ENCODE measurements around the gene ALAS2. TPM values are rescaled to one million over a fixed set of nuclear protein-coding genes. Genes with fewer than 3 reads are reported as not detected.

ALAS2 gene
- total and polyA plus RNA-seq, 8 donors: 18.4 TPM; not detected in 7

DNA sequence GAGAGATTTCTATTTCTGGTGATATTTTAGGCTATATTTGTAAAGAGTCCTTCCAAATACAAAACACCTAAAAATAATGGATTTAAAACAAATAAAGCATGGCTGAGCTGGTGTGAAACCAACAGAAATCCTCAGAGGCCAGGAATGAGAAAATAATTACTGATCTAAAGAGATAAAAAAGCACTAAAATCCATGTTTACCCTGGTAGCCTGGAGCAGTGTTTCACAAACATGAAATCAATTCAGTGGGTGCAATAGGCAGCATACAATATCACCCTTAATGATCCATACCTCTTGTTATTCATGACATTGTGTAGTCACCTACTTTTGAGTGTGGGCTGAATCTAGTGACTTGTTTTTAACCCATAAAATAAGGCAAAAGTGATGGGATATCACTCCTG is 51.3 kb downstream of the ALAS2 start:
- Histone ChIP-seq H3K4me3 (no peak overlapping the region), H3K27ac (no peak overlapping the region), H3K9me3 (peaks cover 0 to 22% (median 2%) of the 10 kb centered on the region in 4 donors), H3K36me3 (no peaks in the 10 kb centered on the region), H3K4me1 (no peaks in the 10 kb centered on the region), H3K27me3 (no peaks in the 10 kb centered on the region)
- no peak for DNase-seq
- TF ChIP-seq EP300 (IDR thresholded peaks at IDR 0.05) (no peak), POLR2A (IDR thresholded peaks at IDR 0.05) (no peak), POLR2AphosphoS5 (IDR thresholded peaks at IDR 0.05) (no peak)
- TF ChIP-seq, protein P1, sequence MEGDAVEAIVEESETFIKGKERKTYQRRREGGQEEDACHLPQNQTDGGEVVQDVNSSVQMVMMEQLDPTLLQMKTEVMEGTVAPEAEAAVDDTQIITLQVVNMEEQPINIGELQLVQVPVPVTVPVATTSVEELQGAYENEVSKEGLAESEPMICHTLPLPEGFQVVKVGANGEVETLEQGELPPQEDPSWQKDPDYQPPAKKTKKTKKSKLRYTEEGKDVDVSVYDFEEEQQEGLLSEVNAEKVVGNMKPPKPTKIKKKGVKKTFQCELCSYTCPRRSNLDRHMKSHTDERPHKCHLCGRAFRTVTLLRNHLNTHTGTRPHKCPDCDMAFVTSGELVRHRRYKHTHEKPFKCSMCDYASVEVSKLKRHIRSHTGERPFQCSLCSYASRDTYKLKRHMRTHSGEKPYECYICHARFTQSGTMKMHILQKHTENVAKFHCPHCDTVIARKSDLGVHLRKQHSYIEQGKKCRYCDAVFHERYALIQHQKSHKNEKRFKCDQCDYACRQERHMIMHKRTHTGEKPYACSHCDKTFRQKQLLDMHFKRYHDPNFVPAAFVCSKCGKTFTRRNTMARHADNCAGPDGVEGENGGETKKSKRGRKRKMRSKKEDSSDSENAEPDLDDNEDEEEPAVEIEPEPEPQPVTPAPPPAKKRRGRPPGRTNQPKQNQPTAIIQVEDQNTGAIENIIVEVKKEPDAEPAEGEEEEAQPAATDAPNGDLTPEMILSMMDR (IDR thresholded peaks at IDR 0.05): no peak
- intact Hi-C loops (cut with DNase I; ENCODE audit: low total_unique reads): no loop called here

DNA sequence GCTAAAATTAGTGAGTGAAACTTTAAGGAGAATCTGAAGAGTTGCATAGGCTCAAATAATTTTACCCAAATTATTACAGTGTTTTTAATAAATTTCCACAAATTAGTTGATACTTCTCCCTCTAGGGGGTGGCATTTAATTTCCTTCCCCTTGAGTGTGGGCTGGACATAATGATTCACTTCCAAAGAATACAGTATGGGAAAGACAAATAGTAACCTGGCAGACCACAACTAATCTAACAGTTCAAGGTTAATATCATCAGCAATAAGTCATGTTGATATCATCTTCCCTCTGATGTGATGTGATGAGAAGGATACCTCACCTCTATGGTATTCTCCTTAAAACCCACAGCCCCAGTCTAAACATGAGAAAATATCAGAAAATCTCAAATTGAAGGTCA is 52.3 kb downstream of the ALAS2 start:
- Histone ChIP-seq H3K4me3 (no peak overlapping the region), H3K27me3 (no peaks in the 10 kb centered on the region), H3K36me3 (no peaks in the 10 kb centered on the region), H3K4me1 (no peaks in the 10 kb centered on the region), H3K9me3 (peaks cover 0 to 23% (median 0%) of the 10 kb centered on the region in 4 donors), H3K27ac (no peak overlapping the region)
- intact Hi-C loops (cut with DNase I; ENCODE audit: low total_unique reads): no loop called here
- DNase-seq: no peak
- TF ChIP-seq POLR2AphosphoS5 (IDR thresholded peaks at IDR 0.05): no peak
- TF ChIP-seq POLR2A (IDR thresholded peaks at IDR 0.05): no peak
- TF ChIP-seq, protein P1 (IDR thresholded peaks at IDR 0.05): no peak
- no peak for TF ChIP-seq EP300 (IDR thresholded peaks at IDR 0.05)

DNA sequence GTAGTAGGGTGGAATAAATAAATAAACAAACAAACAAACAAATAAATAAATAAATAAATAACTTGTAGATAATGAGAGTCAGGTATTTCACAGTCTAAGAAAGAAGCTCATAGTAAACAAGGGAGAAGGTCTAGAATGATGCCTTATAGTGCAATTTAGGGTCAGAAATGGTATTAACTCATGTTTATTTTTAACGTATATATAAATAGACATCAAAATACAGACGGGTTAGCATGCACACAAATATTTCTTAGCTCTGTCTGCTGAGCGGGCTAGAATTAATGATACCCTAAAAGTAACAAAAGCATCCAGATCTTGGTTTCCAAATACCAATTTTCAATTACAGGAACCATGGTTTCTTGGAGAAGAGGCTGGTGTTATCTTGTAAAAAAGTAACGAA is 53.4 kb downstream of the ALAS2 start:
- TF ChIP-seq POLR2AphosphoS5 (IDR thresholded peaks at IDR 0.05) (no peak), POLR2A (IDR thresholded peaks at IDR 0.05) (no peak), EP300 (IDR thresholded peaks at IDR 0.05) (no peak)
- TF ChIP-seq, protein P1 (IDR thresholded peaks at IDR 0.05): no peak
- DNase-seq: no peak
- Histone ChIP-seq H3K9me3 (peaks cover 0 to 18% (median 0%) of the 10 kb centered on the region in 4 donors), H3K36me3 (no peaks in the 10 kb centered on the region), H3K4me3 (no peak overlapping the region), H3K4me1 (no peaks in the 10 kb centered on the region), H3K27ac (no peak overlapping the region), H3K27me3 (no peaks in the 10 kb centered on the region)
- intact Hi-C loops (cut with DNase I; ENCODE audit: low total_unique reads): no loop called here
- WGBS, 5 donors: 60 to 79% (median 74%) methylated on average over 4 of the region's 4 CpGs

DNA sequence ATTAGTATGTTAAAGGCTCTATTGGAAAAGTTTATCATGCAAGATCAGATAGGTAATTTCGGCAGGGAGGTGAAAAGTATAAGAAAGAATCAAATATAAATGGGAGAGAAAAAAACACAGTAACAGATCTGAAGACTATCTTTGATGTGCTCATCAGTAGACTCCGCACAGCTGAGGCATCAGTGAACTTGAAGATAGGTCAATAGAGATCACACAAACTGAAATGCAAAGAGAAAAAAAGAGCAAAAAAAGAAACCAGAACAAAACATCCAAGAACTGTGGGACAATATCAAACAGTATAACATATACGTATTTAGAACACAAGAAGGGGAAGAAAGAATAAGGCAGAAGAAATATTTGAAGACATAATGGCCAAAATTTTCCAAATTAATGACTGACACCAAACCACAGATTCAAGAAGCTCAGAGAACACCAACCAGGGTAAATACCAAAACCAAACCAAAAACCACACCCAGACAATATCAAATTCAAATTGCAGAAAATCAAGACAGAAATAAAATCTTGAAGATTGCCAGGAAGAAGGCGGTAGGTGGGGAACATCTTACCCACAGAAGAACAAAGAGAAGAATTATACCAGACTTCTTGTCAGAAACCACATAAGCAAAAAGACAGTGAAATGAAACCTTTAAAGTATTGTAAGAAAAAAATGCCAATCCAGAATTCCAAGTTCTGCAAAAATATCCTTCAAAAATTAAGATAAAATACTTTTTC is 65.8 kb downstream of the ALAS2 start:
- Histone ChIP-seq H3K4me3 (no peak overlapping the region), H3K9me3 (peaks cover 0 to 18% (median 7%) of the 10 kb centered on the region in 4 donors), H3K36me3 (no peaks in the 10 kb centered on the region), H3K27me3 (no peaks in the 10 kb centered on the region), H3K4me1 (no peaks in the 10 kb centered on the region), H3K27ac (no peak overlapping the region)
- TF ChIP-seq, protein P1 (IDR thresholded peaks at IDR 0.05): no peak
- TF ChIP-seq EP300 (IDR thresholded peaks at IDR 0.05): no peak
- no peak for TF ChIP-seq POLR2AphosphoS5 (IDR thresholded peaks at IDR 0.05)
- TF ChIP-seq POLR2A (IDR thresholded peaks at IDR 0.05): no peak
- 64 to 82% (median 74%) methylated on average over 4 of the region's 4 CpGs for WGBS, 5 donors
- DNase-seq: no peak
- intact Hi-C loops (cut with DNase I; ENCODE audit: low total_unique reads): no loop called here

Data from stomach (tissue), 9 donors.